ENCODE measurements around the gene EFNB1.
"Not testable (repeated sequence)": the region's sequence is repeated elsewhere in the genome, so short reads cannot be mapped to it uniquely, and the experiment has no call there.

The EFNB1 gene

GRCh38 chrX:68795741-68796140 is 33.1 kb upstream of the EFNB1 start:
- Histone ChIP-seq H3K9me3 (ENCODE audit: control extremely low read depth in 1 of 5, control insufficient read depth in 4 of 5, insufficient read depth in 2 of 5, low read depth in 1 of 5, low read length in 4 of 5) (peaks cover 0 to 11% (median 4%) of the 10 kb centered on the region in 5 experiments), H3K27ac (ENCODE audit: insufficient read depth in 1 of 2, low read depth in 1 of 2, low read length in 2 of 2, poor library complexity in 1 of 2, severe bottlenecking in 2 of 2) (no peak overlapping the region), H3K4me1 (ENCODE audit: control extremely low read depth in 1 of 4, control insufficient read depth in 4 of 4, insufficient read depth in 4 of 4, low read length in 3 of 4) (no peaks in the 10 kb centered on the region), H3K27me3 (replicated peaks in 2 of 5; ENCODE audit: control insufficient read depth in 4 of 5, insufficient read depth in 5 of 5, low read length in 4 of 5) (peaks cover 0 to 4% (median 0%) of the 10 kb centered on the region in 5 experiments), H3K4me3 (ENCODE audit: control insufficient read depth in 1 of 7, extremely low read depth in 1 of 7, insufficient read depth in 4 of 7, low read depth in 2 of 7, low read length in 6 of 7) (no peak overlapping the region), H3K36me3 (ENCODE audit: control insufficient read depth in 4 of 4, insufficient read depth in 4 of 4, low read length in 3 of 4) (no peaks in the 10 kb centered on the region)
- WGBS (ENCODE audit: insufficient coverage) = 75% methylated on average over 3 of the region's 3 CpGs
- ChIA-PET CTCF (interaction anchor here (2.1 kb wide), 1 partner anchor 12 kb away, joined by 7 read pairs; no protein-coding TSS in a partner anchor), POLR2A (no interaction called here)
- no peak for DNase-seq

- H3K36me3 ChIP-seq (ENCODE audit: control insufficient read depth in 4 of 4, insufficient read depth in 4 of 4, low read length in 3 of 4); DNase-seq; POLR2A ChIA-PET; H3K27ac ChIP-seq (ENCODE audit: insufficient read depth in 1 of 2, low read depth in 1 of 2, low read length in 2 of 2, poor library complexity in 1 of 2, severe bottlenecking in 2 of 2); CTCF ChIA-PET; H3K4me3 ChIP-seq (ENCODE audit: control insufficient read depth in 1 of 7, extremely low read depth in 1 of 7, insufficient read depth in 4 of 7, low read depth in 2 of 7, low read length in 6 of 7); H3K27me3 ChIP-seq (replicated peaks in 2 of 5; ENCODE audit: control insufficient read depth in 4 of 5, insufficient read depth in 5 of 5, low read length in 4 of 5); H3K4me1 ChIP-seq (ENCODE audit: control extremely low read depth in 1 of 4, control insufficient read depth in 4 of 4, insufficient read depth in 4 of 4, low read length in 3 of 4); H3K9me3 ChIP-seq (ENCODE audit: control extremely low read depth in 1 of 5, control insufficient read depth in 4 of 5, insufficient read depth in 2 of 5, low read depth in 1 of 5, low read length in 4 of 5): not testable (repeated sequence)
These were observed 30.4 kb upstream of the EFNB1 start for GRCh38 chrX:68798400-68798799.

- ChIA-PET CTCF (no interaction called here), POLR2A (no interaction called here)
- DNase-seq = no peak
- Histone ChIP-seq H3K9me3 (ENCODE audit: control extremely low read depth in 1 of 5, control insufficient read depth in 4 of 5, insufficient read depth in 2 of 5, low read depth in 1 of 5, low read length in 4 of 5) (peaks cover 0 to 8% (median 0%) of the 10 kb centered on the region in 5 experiments), H3K4me1 (ENCODE audit: control extremely low read depth in 1 of 4, control insufficient read depth in 4 of 4, insufficient read depth in 4 of 4, low read length in 3 of 4) (no peaks in the 10 kb centered on the region), H3K4me3 (ENCODE audit: control insufficient read depth in 1 of 7, extremely low read depth in 1 of 7, insufficient read depth in 4 of 7, low read depth in 2 of 7, low read length in 6 of 7) (no peak overlapping the region), H3K27ac (ENCODE audit: insufficient read depth in 1 of 2, low read depth in 1 of 2, low read length in 2 of 2, poor library complexity in 1 of 2, severe bottlenecking in 2 of 2) (no peak overlapping the region), H3K36me3 (ENCODE audit: control insufficient read depth in 4 of 4, insufficient read depth in 4 of 4, low read length in 3 of 4) (no peaks in the 10 kb centered on the region), H3K27me3 (replicated peaks in 2 of 5; ENCODE audit: control insufficient read depth in 4 of 5, insufficient read depth in 5 of 5, low read length in 4 of 5) (peaks cover 0 to 4% (median 0%) of the 10 kb centered on the region in 5 experiments)
- WGBS (ENCODE audit: insufficient coverage) = 86% methylated on average over 4 of the region's 4 CpGs
These were observed 27.0 kb upstream of the EFNB1 start for GRCh38 chrX:68801737-68802290.

- CTCF ChIA-PET = interaction anchor here (1.1 to 2.3 kb wide), 3 partner anchors 13 to 580 kb away, joined by 3 to 7 read pairs (median 3); no protein-coding TSS in a partner anchor
- POLR2A ChIA-PET = no interaction called here
- no peak overlapping the region for H3K27ac ChIP-seq (ENCODE audit: insufficient read depth in 1 of 2, low read depth in 1 of 2, low read length in 2 of 2, poor library complexity in 1 of 2, severe bottlenecking in 2 of 2)
- H3K9me3 ChIP-seq (ENCODE audit: control extremely low read depth in 1 of 5, control insufficient read depth in 4 of 5, insufficient read depth in 2 of 5, low read depth in 1 of 5, low read length in 4 of 5) = peaks cover 0 to 1% (median 0%) of the 10 kb centered on the region in 5 experiments
- no peaks in the 10 kb centered on the region for H3K4me1 ChIP-seq (ENCODE audit: control extremely low read depth in 1 of 4, control insufficient read depth in 4 of 4, insufficient read depth in 4 of 4, low read length in 3 of 4)
- DNase-seq = peak in 1 of 3 donors; percentile 25
- no peak overlapping the region for H3K4me3 ChIP-seq (ENCODE audit: control insufficient read depth in 1 of 7, extremely low read depth in 1 of 7, insufficient read depth in 4 of 7, low read depth in 2 of 7, low read length in 6 of 7)
- H3K36me3 ChIP-seq (ENCODE audit: control insufficient read depth in 4 of 4, insufficient read depth in 4 of 4, low read length in 3 of 4) = no peaks in the 10 kb centered on the region
- 51% methylated on average over 3 of the region's 3 CpGs for WGBS (ENCODE audit: insufficient coverage)
- H3K27me3 ChIP-seq (replicated peaks in 2 of 5; ENCODE audit: control insufficient read depth in 4 of 5, insufficient read depth in 5 of 5, low read length in 4 of 5) = peaks cover 0 to 8% (median 0%) of the 10 kb centered on the region in 5 experiments
These were observed 21.0 kb upstream of the EFNB1 start for GRCh38 chrX:68807818-68808217.

GRCh38 chrX:68808686-68809357 is 20.0 kb upstream of the EFNB1 start:
- Histone ChIP-seq H3K27me3 (replicated peaks in 2 of 5; ENCODE audit: control insufficient read depth in 4 of 5, insufficient read depth in 5 of 5, low read length in 4 of 5) (peaks cover 0 to 8% (median 0%) of the 10 kb centered on the region in 5 experiments), H3K4me1 (ENCODE audit: control extremely low read depth in 1 of 4, control insufficient read depth in 4 of 4, insufficient read depth in 4 of 4, low read length in 3 of 4) (no peaks in the 10 kb centered on the region), H3K4me3 (ENCODE audit: control insufficient read depth in 1 of 7, extremely low read depth in 1 of 7, insufficient read depth in 4 of 7, low read depth in 2 of 7, low read length in 6 of 7) (no peak overlapping the region), H3K36me3 (ENCODE audit: control insufficient read depth in 4 of 4, insufficient read depth in 4 of 4, low read length in 3 of 4) (no peaks in the 10 kb centered on the region), H3K9me3 (ENCODE audit: control extremely low read depth in 1 of 5, control insufficient read depth in 4 of 5, insufficient read depth in 2 of 5, low read depth in 1 of 5, low read length in 4 of 5) (peaks cover 0 to 1% (median 0%) of the 10 kb centered on the region in 5 experiments), H3K27ac (ENCODE audit: insufficient read depth in 1 of 2, low read depth in 1 of 2, low read length in 2 of 2, poor library complexity in 1 of 2, severe bottlenecking in 2 of 2) (no peak overlapping the region)
- WGBS (ENCODE audit: insufficient coverage) = 71% methylated on average over 6 of the region's 6 CpGs
- DNase-seq = peak in 2 of 3 donors; percentile 22 to 32
- POLR2A ChIA-PET = no interaction called here
- CTCF ChIA-PET = interaction anchor here (0.9 to 2.3 kb wide), 4 partner anchors 12 to 467 kb away, joined by 3 to 7 read pairs (median 4); no protein-coding TSS in a partner anchor

- Histone ChIP-seq H3K9me3 (ENCODE audit: control extremely low read depth in 1 of 5, control insufficient read depth in 4 of 5, insufficient read depth in 2 of 5, low read depth in 1 of 5, low read length in 4 of 5) (no peaks in the 10 kb centered on the region), H3K4me3 (ENCODE audit: control insufficient read depth in 1 of 7, extremely low read depth in 1 of 7, insufficient read depth in 4 of 7, low read depth in 2 of 7, low read length in 6 of 7) (no peak overlapping the region), H3K27me3 (replicated peaks in 2 of 5; ENCODE audit: control insufficient read depth in 4 of 5, insufficient read depth in 5 of 5, low read length in 4 of 5) (peaks cover 0 to 20% (median 2%) of the 10 kb centered on the region in 5 experiments), H3K4me1 (ENCODE audit: control extremely low read depth in 1 of 4, control insufficient read depth in 4 of 4, insufficient read depth in 4 of 4, low read length in 3 of 4) (no peaks in the 10 kb centered on the region), H3K27ac (ENCODE audit: insufficient read depth in 1 of 2, low read depth in 1 of 2, low read length in 2 of 2, poor library complexity in 1 of 2, severe bottlenecking in 2 of 2) (no peak overlapping the region), H3K36me3 (ENCODE audit: control insufficient read depth in 4 of 4, insufficient read depth in 4 of 4, low read length in 3 of 4) (no peaks in the 10 kb centered on the region)
- DNase-seq = no peak
- WGBS (ENCODE audit: insufficient coverage) = 49% methylated on average over 4 of the region's 6 CpGs
- CTCF ChIA-PET = interaction anchor here (0.8 to 4.6 kb wide), 6 partner anchors 11 to 465 kb away, joined by 3 to 24 read pairs (median 3); no protein-coding TSS in a partner anchor
- POLR2A ChIA-PET = no interaction called here
These were observed 8.2 kb upstream of the EFNB1 start for GRCh38 chrX:68820476-68821110.

GRCh38 chrX:68821616-68822015 is 7.2 kb upstream of the EFNB1 start:
- Histone ChIP-seq H3K36me3 (ENCODE audit: control insufficient read depth in 4 of 4, insufficient read depth in 4 of 4, low read length in 3 of 4) (no peaks in the 10 kb centered on the region), H3K27ac (ENCODE audit: insufficient read depth in 1 of 2, low read depth in 1 of 2, low read length in 2 of 2, poor library complexity in 1 of 2, severe bottlenecking in 2 of 2) (no peak overlapping the region), H3K4me1 (ENCODE audit: control extremely low read depth in 1 of 4, control insufficient read depth in 4 of 4, insufficient read depth in 4 of 4, low read length in 3 of 4) (no peaks in the 10 kb centered on the region), H3K27me3 (replicated peaks in 2 of 5; ENCODE audit: control insufficient read depth in 4 of 5, insufficient read depth in 5 of 5, low read length in 4 of 5) (peaks cover 0 to 29% (median 2%) of the 10 kb centered on the region in 5 experiments), H3K9me3 (ENCODE audit: control extremely low read depth in 1 of 5, control insufficient read depth in 4 of 5, insufficient read depth in 2 of 5, low read depth in 1 of 5, low read length in 4 of 5) (no peaks in the 10 kb centered on the region), H3K4me3 (ENCODE audit: control insufficient read depth in 1 of 7, extremely low read depth in 1 of 7, insufficient read depth in 4 of 7, low read depth in 2 of 7, low read length in 6 of 7) (no peak overlapping the region)
- WGBS (ENCODE audit: insufficient coverage) = 55% methylated on average over 3 of the region's 3 CpGs
- CTCF ChIA-PET = interaction anchor here (0.9 to 4.6 kb wide), 4 partner anchors 12 to 464 kb away, joined by 3 to 24 read pairs (median 6); no protein-coding TSS in a partner anchor
- no peak for DNase-seq
- POLR2A ChIA-PET = no interaction called here

Data from common myeloid progenitor, CD34-positive (primary cell).